ENCODE data around the gene CHPF2.

Gene CHPF2

DNA sequence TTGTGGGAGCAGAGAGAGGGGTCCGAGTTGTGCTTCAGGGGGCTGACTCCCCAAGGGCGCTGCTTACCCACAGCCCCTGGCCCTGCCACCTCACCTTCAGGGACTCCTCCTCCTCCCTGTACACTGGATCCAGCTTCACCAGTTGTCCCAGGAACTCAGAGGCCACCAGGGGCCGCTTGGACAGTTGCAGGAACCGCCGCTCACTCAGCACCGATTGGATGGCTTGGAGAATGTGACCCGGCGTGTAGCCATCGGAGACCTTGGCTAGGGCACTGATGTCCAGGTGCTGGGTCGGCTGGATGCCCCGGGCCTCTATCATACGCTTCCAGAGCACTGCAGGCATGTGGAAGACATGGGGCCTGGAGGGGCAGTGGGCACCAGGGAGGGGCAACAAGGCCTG, 40.7 kb upstream of the CHPF2 start:
- no peak overlapping the region for H3K27ac ChIP-seq (ENCODE audit: extremely low read depth, low read depth, low read length)
- POLR2A ChIA-PET, result interaction anchor here (0.5 kb wide), 1 partner anchor 26 kb away, joined by 4 read pairs; no protein-coding TSS in a partner anchor
- CTCF ChIA-PET, result no interaction called here
- no peaks in the 10 kb centered on the region for H3K9me3 ChIP-seq (ENCODE audit: control insufficient read depth, insufficient read depth, low read depth, low read length)
- TF ChIP-seq, protein P1, sequence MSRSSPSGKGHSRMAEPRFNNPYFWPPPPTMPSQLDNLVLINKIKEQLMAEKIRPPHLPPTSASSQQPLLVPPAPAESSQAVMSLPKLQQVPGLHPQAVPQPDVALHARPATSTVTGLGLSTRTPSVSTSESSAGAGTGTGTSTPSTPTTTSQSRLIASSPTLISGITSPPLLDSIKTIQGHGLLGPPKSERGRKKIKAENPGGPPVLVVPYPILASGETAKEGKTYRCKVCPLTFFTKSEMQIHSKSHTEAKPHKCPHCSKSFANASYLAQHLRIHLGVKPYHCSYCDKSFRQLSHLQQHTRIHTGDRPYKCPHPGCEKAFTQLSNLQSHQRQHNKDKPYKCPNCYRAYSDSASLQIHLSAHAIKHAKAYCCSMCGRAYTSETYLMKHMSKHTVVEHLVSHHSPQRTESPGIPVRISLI (tag by site-specific recombination; IDR thresholded peaks at IDR 0.05), result no peak
- TF ChIP-seq, protein P2, sequence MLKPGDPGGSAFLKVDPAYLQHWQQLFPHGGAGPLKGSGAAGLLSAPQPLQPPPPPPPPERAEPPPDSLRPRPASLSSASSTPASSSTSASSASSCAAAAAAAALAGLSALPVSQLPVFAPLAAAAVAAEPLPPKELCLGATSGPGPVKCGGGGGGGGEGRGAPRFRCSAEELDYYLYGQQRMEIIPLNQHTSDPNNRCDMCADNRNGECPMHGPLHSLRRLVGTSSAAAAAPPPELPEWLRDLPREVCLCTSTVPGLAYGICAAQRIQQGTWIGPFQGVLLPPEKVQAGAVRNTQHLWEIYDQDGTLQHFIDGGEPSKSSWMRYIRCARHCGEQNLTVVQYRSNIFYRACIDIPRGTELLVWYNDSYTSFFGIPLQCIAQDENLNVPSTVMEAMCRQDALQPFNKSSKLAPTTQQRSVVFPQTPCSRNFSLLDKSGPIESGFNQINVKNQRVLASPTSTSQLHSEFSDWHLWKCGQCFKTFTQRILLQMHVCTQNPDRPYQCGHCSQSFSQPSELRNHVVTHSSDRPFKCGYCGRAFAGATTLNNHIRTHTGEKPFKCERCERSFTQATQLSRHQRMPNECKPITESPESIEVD (tag by site-specific recombination; IDR thresholded peaks at IDR 0.05), result no peak
- TF ChIP-seq ZNF23 (tag by site-specific recombination; IDR thresholded peaks at IDR 0.05; ENCODE audit: borderline replicate concordance), result no peak
- TF ChIP-seq MZF1 (tag by site-specific recombination; IDR thresholded peaks at IDR 0.05; ENCODE audit: borderline replicate concordance), result no peak
- TF ChIP-seq ZNF214 (tag by site-specific recombination; IDR thresholded peaks at IDR 0.05; ENCODE audit: borderline replicate concordance), result no peak
- TF ChIP-seq ZNF335 (tag by site-specific recombination; conservative IDR thresholded peaks at IDR 0.05), result no peak
- no peak for TF ChIP-seq ZNF350 (tag by site-specific recombination; IDR thresholded peaks at IDR 0.05)
- TF ChIP-seq ZNF776 (tag by site-specific recombination; IDR thresholded peaks at IDR 0.05; ENCODE audit: borderline replicate concordance), result no peak
- TF ChIP-seq, protein P3, sequence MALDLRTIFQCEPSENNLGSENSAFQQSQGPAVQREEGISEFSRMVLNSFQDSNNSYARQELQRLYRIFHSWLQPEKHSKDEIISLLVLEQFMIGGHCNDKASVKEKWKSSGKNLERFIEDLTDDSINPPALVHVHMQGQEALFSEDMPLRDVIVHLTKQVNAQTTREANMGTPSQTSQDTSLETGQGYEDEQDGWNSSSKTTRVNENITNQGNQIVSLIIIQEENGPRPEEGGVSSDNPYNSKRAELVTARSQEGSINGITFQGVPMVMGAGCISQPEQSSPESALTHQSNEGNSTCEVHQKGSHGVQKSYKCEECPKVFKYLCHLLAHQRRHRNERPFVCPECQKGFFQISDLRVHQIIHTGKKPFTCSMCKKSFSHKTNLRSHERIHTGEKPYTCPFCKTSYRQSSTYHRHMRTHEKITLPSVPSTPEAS (tag by site-specific recombination; IDR thresholded peaks at IDR 0.05), result no peak
- no peak for TF ChIP-seq ZNF48 (tag by site-specific recombination; IDR thresholded peaks at IDR 0.05)
- TF ChIP-seq ZNF174 (tag by site-specific recombination; IDR thresholded peaks at IDR 0.05), result no peak
- H3K4me3 ChIP-seq (ENCODE audit: low read depth, low read length), result no peak overlapping the region
- no peaks in the 10 kb centered on the region for H3K36me3 ChIP-seq (ENCODE audit: control insufficient read depth in 2 of 2, insufficient read depth in 1 of 2, low read length in 2 of 2)
- no peaks in the 10 kb centered on the region for H3K4me1 ChIP-seq (ENCODE audit: control insufficient read depth, insufficient read depth, low read length)

DNA sequence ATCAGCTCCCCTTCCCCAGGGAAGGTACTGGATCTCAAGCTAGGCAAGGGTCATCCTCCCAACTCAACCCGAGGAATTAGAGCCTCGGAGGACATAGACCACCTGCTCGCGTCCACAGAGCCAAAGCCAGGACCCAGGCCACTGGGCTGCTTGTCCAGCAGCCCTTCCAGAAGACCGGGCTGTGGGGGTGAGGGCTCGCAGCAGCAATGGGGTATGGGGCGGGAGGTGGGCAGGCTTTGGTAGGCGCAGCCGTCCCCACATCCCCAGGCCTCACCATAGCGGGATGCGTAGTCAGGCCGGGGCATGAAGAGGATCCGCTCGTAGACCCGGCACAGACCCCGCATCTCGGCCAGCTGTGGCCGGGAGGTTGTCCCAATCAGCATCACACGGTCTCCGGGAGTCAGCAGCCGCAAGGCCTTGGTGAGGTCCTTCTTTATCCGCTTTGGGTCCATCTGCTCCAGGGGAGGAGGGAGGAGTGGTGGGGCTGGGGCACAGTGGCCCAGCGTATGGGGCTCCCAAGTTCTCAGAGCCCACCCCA, 40.2 kb upstream of the CHPF2 start:
- POLR2A ChIA-PET, result no interaction called here
- no peak overlapping the region for H3K27ac ChIP-seq (ENCODE audit: extremely low read depth, low read depth, low read length)
- CTCF ChIA-PET, result no interaction called here
- TF ChIP-seq ZXDB (tag by site-specific recombination; IDR thresholded peaks at IDR 0.05), result no peak
- TF ChIP-seq PRDM1 (tag by site-specific recombination; IDR thresholded peaks at IDR 0.05), result no peak
- TF ChIP-seq GLI2 (tag by site-specific recombination; IDR thresholded peaks at IDR 0.05; ENCODE audit: borderline replicate concordance, low read depth), result no peak
- TF ChIP-seq ZNF146 (tag by site-specific recombination; IDR thresholded peaks at IDR 0.05), result no peak
- TF ChIP-seq BCL11B (tag by site-specific recombination; IDR thresholded peaks at IDR 0.05; ENCODE audit: low read depth), result no peak
- no peak for TF ChIP-seq ZNF776 (tag by site-specific recombination; IDR thresholded peaks at IDR 0.05; ENCODE audit: borderline replicate concordance)
- TF ChIP-seq, protein P4, sequence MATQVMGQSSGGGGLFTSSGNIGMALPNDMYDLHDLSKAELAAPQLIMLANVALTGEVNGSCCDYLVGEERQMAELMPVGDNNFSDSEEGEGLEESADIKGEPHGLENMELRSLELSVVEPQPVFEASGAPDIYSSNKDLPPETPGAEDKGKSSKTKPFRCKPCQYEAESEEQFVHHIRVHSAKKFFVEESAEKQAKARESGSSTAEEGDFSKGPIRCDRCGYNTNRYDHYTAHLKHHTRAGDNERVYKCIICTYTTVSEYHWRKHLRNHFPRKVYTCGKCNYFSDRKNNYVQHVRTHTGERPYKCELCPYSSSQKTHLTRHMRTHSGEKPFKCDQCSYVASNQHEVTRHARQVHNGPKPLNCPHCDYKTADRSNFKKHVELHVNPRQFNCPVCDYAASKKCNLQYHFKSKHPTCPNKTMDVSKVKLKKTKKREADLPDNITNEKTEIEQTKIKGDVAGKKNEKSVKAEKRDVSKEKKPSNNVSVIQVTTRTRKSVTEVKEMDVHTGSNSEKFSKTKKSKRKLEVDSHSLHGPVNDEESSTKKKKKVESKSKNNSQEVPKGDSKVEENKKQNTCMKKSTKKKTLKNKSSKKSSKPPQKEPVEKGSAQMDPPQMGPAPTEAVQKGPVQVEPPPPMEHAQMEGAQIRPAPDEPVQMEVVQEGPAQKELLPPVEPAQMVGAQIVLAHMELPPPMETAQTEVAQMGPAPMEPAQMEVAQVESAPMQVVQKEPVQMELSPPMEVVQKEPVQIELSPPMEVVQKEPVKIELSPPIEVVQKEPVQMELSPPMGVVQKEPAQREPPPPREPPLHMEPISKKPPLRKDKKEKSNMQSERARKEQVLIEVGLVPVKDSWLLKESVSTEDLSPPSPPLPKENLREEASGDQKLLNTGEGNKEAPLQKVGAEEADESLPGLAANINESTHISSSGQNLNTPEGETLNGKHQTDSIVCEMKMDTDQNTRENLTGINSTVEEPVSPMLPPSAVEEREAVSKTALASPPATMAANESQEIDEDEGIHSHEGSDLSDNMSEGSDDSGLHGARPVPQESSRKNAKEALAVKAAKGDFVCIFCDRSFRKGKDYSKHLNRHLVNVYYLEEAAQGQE (tag by site-specific recombination; IDR thresholded peaks at IDR 0.05), result no peak
- TF ChIP-seq ZBTB8A (tag by site-specific recombination; IDR thresholded peaks at IDR 0.05), result no peak
- TF ChIP-seq, protein P5, sequence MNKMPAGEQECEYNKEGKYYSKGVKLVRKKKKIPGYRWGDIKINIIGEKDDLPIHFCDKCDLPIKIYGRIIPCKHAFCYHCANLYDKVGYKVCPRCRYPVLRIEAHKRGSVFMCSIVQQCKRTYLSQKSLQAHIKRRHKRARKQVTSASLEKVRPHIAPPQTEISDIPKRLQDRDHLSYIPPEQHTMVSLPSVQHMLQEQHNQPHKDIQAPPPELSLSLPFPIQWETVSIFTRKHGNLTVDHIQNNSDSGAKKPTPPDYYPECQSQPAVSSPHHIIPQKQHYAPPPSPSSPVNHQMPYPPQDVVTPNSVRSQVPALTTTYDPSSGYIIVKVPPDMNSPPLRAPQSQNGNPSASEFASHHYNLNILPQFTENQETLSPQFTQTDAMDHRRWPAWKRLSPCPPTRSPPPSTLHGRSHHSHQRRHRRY (tag by site-specific recombination; IDR thresholded peaks at IDR 0.05), result no peak
- no peak for TF ChIP-seq ZNF560 (tag by site-specific recombination; IDR thresholded peaks at IDR 0.05; ENCODE audit: borderline replicate concordance)
- no peak for TF ChIP-seq ZNF292 (tag by site-specific recombination; IDR thresholded peaks at IDR 0.05; ENCODE audit: borderline replicate concordance, low read depth)
- no peak for TF ChIP-seq ZNF837 (tag by site-specific recombination; IDR thresholded peaks at IDR 0.05)
- TF ChIP-seq ZNF391 (tag by site-specific recombination; IDR thresholded peaks at IDR 0.05; ENCODE audit: borderline replicate concordance, low read depth), result no peak
- TF ChIP-seq ZNF324 (tag by site-specific recombination; IDR thresholded peaks at IDR 0.05), result no peak

More for the DNA sequence above, 40.2 kb upstream of the CHPF2 start:
- Histone ChIP-seq H3K4me3 (ENCODE audit: low read depth, low read length) (no peak overlapping the region), H3K9me3 (ENCODE audit: control insufficient read depth, insufficient read depth, low read depth, low read length) (no peaks in the 10 kb centered on the region), H3K4me1 (ENCODE audit: control insufficient read depth, insufficient read depth, low read length) (no peaks in the 10 kb centered on the region), H3K36me3 (ENCODE audit: control insufficient read depth in 2 of 2, insufficient read depth in 1 of 2, low read length in 2 of 2) (no peaks in the 10 kb centered on the region)
